Subcutaneous adipose tissue (tissue), 4 donors: ENCODE measurements around the gene TRAPPC1. TPM values are rescaled to one million over a fixed set of nuclear protein-coding genes. Genes with fewer than 3 reads are reported as not detected.

Experiments used
- CTCF ChIP-seq: fragments of 450-650 bp; IDR thresholded peaks from one replicate; pipeline ENCODE4 v1.5.1; 2016; ENCODE audit warnings: low read depth, mild to moderate bottlenecking, control low read depth, antibody characterized with exemption, moderate library complexity
- total RNA-seq, 4 donors: library from RNA; depleted of rRNA; stranded (reverse); fragments of >200 nt; gene quantifications; one replicate each; pipeline ENCODE4 v1.1.0, GENCODE V29; 2016

The TRAPPC1 gene
- total RNA-seq, 4 donors from 2014 or later = 28.8 to 43.5 (median 37.5) TPM

DNA sequence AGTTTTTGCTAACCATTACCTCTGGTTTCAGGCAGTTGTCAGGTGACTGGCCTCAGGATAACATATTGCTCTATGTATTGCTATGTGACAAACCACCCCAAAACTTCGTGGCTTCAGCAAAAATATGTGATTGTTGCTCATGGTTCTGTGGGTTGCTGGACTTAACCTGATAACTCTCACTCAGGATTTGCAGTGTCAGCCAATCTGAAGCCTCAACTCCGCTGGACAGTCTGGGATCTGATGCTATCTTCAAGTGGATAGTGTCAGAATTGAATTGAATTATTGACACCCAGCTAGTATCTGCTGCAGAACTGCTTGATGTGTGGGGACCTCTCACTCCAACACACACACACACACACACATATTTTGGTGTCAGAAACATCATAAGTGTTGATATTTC, 36.0 kb upstream of the TRAPPC1 start:
- TF ChIP-seq CTCF = no peak

GRCh38 chr17:7961421-7961820, 29.7 kb upstream of the TRAPPC1 start:
- no peak for TF ChIP-seq CTCF

GRCh38 chr17:7959503-7960253, 27.9 kb upstream of the TRAPPC1 start:
- no peak for TF ChIP-seq CTCF

- TF ChIP-seq CTCF = no peak
Measured at GRCh38 chr17:7956228-7956965, 24.7 kb upstream of the TRAPPC1 start.

DNA sequence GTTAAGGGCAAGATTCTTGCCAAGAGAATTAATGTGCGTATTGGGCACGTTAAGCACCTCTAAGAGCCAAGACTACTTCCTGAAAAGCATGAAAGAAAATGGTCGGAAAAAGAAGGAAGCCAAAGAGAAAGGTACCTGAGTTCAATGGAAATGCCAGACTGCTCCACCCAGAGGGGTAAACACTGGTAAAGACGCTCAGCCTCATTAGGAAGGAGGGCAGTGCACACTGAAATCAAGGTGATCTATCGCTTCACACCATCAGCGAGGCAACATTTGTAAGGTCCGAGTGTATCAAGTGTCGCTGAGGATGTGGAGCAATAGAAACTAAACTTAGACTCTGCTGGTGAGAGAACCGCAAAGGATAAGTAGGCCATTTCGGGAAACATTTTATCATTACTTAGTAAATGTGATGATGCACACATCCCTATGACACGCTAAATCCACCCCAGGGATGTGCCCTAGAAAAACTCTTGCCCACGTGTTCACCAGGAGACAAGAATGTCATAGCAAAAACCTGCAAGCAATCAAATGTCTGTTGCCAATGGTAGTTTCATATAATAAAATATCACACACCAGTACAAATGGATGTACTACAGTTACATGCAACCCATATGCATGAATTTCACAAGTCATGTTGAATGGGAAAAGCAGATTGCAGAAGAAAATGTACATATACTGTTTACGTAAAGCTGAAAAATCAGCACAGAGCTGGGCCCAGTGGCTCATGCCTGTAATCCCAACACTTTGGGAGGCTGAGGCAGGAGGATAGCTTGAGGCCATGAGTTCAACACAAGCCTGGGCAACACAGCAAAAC, 23.9 kb upstream of the TRAPPC1 start:
- no peak for TF ChIP-seq CTCF

DNA sequence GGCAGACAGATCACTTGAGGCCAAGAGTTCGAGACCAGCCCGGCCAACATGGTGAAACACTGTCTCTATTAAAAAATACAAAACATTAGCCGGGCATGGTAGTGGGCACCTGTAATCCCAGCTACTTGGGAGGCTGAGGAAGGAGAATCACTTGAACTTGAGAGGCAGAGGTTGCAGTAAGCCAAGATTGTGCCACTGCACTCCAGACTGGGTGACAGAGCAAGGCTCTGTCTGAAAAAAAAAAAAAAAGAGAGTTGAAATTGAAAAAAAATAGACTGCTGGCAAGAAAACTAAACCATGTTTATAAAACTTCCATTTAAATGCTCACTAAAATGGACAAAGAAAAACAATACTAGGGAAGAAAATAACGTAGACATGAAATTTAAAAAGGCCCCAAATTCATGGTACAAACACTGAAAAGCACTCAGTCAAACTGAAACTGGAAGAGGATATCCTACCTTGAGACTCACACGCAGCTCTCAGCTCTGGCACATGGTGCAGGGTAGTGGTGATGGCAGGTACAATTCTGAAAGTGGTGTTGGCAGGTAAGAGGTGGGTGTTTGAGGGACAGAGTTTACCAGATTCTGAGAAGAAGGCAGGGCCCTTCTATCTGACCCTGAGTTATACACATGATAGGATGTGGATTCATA, 19.5 kb upstream of the TRAPPC1 start:
- TF ChIP-seq CTCF = no peak
